Medulla oblongata (tissue), 1 donor: ENCODE measurements around the gene EVA1C.
"Not testable (repeated sequence)": the region's sequence is repeated elsewhere in the genome, so short reads cannot be mapped to it uniquely, and the experiment has no call there.

Source experiments
- DNase-seq: peaks from one replicate; pipeline ENCODE4 v3.0.0-alpha.2; 2015; ENCODE audit errors: extremely low spot score

The EVA1C gene

DNA sequence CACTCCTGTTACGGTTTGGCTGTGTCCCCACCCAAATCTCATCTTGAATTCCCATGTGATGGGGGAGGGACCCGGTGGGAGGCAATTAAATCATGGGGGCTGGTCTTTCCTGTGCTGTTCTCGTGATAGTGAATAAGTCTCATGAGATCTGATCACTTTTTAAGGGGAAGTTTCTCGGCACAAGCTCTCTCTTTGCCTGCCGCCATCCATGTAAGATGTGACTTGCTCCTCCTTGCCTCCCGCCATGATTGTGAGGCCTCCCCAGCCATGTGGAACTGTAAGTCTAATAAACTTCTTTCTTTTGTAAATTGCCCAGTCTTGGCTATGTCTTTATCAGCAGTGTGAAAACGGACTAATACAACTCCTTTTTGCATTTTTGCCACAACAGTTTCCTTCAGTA lies 118.3 kb downstream of the EVA1C start:
- not testable (repeated sequence) for DNase-seq

GRCh38 chr21:32531561-32531960 lies 119.1 kb downstream of the EVA1C start:
- not testable (repeated sequence) for DNase-seq

GRCh38 chr21:32532636-32533035 lies 120.1 kb downstream of the EVA1C start:
- no peak for DNase-seq

- DNase-seq: no peak
These were observed 120.5 kb downstream of the EVA1C start for GRCh38 chr21:32533053-32533452.

- DNase-seq: no peak
These were observed 121.1 kb downstream of the EVA1C start for GRCh38 chr21:32533611-32534010.

DNA sequence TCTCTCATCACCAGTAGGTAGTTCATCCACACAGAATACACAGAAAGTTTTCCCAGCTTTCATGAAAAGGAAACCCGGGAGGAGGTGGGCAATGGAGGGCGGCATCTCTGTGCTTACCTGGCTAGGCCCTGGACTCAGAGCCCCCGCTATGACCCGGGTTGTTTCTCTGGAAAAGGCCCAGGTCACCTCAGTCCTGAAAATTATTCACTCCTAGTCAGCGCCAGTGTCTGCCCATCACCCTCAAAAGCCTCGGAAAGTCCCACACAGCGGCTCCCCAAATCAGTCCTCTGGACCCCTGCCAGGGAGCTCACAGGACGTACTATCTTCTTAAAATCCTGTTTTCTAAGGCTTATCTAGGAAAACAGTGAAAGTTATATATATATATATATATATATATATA lies 121.6 kb downstream of the EVA1C start:
- DNase-seq: no peak

DNA sequence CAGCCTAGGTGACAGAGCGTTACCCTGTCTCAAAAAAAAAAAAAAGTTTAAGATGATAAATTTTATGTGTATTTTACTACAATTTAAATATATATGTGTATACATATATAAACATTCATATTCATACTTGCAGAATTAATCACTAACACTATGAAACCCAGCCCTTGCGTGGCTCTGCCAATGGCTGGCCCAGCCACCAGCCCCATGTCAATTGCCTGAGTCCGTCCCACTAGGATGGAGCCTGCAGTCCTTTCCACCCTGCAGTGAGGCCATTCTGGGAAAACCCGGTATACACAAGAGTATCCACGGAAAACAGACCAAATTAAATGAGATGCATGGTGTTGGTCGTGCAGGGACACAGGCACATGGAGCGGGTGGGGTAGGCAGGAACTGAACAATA lies 123.1 kb downstream of the EVA1C start:
- no peak for DNase-seq

DNA sequence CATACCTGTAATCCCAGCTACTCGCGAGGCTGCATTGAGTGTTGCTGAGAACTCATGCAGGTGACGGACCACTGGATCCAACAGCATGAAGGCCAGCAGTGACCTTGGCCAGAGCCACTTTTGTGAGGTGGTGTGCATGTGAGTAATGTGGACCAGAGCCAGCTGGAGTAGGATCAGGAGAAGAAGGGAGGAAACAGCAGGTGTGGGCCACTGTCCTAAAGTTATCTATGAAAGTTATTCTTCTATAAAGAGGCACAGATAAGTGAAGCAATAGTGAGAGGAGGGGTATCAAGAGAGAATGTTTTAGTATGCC lies 125.0 kb downstream of the EVA1C start:
- DNase-seq: no peak

DNA sequence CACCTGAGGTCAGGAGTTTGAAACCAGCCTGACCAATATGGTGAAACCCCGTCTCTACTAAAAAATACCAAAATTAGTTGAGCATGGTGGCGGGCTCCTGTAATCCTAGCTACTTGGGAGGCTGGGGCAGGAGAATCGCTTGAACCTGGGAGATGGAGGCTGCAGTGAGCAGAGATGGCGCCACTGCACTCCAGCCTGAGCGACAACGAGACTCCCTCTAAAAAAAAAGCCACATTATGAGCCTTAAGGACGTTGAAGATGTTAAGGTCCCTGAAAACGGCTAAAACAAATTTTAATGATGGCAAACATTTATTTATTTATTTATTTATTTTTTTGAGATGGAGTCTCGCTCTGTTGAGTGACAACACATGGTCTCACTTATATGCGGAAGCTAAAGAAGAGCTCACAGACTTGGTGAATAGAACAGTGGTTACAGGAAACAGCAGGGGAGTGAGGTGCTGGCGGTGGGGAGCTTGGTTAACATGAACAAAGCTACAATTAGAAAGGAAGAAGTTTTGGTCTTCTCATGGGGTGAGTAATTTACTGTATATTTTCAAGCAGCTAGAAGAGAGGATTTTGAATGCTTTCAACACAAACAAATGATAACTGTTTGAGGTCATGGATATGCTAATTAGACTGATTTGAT lies 125.8 kb downstream of the EVA1C start:
- no peak for DNase-seq

- no peak for DNase-seq
These were observed 126.9 kb downstream of the EVA1C start for GRCh38 chr21:32539378-32539777.

DNA sequence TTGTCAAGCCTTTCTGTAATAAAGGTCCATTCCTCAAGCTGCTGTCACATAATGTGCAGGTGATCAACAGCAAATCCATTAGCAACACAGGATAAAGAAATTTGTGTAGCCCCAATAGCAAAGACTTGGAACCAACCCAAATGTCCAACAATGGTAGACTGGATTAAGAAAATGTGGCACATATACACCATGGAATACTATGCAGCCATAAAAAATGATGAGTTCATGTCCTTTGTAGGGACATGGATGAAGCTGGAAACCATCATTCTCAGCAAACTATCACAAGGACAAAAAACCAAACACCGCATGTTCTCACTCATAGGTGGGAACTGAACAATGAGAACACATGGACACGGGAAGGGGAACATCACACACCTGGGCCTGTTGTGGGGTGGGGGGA lies 130.6 kb downstream of the EVA1C start:
- DNase-seq: not testable (repeated sequence)

DNA sequence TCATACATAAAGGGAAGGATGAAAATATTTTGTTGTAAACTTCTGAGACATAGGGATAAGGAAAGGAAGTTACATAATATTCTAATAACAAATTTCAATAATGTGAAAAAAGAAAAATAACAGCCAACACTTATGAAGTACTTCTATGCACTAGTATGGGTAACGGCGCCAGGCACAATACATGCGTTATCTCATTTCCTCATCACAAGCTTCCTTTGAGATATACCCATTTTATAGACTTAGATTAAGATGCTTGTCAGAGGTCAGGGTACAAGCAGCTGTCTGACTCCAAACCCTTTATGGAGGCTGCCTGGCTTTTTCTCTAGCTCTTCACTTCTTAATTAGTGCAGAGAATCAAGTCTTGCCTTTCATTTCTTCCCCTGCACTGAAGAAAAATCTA lies 131.5 kb downstream of the EVA1C start:
- no peak for DNase-seq

DNA sequence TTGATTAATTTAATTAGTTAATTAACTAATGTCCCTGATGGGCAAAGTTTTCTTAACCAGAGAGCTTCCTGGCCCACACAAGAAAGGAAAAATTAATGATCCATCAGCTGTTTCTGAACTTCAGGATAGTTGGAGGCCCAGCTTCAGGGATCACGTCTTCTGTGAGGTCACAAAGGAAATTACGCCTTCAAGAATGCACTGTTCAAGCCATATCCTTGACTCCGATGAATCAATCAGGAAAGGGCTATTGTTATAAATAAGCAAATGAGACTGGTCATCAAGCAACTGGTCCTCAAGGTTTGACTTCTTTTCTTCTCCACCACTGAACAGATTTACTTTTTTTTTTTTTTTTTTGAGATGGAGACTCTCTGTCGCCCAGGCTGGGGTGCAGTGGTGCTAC lies 132.2 kb downstream of the EVA1C start:
- DNase-seq: no peak

GRCh38 chr21:32545948-32546441 lies 133.5 kb downstream of the EVA1C start:
- no peak for DNase-seq

DNA sequence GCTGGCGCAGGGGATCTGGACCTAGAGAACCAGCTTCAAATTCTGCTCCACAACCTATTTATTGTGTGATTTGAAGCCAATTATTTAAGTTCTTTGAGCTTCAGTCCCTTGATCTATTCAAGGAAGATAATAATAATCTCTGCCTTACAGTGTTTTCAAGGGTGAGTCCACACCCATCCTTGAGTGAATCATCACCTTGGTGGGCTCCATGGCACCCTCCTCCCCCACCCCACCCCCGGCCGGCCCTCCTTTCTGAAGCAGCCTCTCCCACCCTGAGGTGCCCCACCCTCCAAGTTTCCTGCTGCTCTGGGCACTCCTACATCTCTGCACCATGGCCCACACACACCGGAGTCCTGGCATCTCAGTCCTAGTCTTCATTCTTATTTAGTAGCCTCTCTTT lies 134.5 kb downstream of the EVA1C start:
- no peak for DNase-seq

GRCh38 chr21:32548978-32549377 lies 136.5 kb downstream of the EVA1C start:
- DNase-seq: no peak

DNA sequence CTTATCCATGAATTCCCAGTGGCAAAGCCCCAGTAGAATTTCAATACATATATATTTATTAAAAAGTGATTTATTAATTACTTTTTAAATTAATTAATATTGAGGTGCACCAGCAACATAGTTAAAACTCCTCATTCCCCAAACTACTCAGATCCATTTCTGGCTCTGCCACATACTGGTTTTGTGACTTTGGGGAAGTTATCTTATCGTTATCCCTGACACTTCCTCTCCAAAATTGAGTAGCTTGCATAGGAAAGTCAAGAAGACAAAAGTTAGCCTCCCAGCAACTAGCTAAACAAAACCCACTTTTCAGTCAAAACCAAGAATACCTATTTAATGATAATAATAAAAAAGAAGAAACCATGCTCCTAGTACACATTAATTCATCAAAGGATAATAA lies 136.9 kb downstream of the EVA1C start:
- DNase-seq: no peak

DNA sequence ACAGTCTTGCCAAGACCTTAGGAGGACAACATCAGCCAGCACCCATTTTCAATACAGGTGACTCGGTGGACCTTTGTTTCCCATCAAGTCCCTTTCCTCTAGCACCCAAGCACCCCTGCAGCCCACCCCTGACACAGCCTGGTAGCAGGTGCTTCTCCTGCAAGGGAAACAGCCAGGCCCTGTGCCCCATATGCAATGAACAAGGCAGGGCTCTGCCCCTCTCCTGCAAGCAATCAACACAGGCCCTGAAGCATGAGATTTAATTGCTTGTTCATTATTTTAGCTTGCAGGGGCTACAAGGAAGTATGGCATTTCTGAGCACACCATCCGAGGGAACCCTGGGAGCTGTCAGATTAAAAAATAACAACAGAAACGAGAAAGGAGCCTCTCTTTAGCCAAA lies 137.4 kb downstream of the EVA1C start:
- no peak for DNase-seq

DNA sequence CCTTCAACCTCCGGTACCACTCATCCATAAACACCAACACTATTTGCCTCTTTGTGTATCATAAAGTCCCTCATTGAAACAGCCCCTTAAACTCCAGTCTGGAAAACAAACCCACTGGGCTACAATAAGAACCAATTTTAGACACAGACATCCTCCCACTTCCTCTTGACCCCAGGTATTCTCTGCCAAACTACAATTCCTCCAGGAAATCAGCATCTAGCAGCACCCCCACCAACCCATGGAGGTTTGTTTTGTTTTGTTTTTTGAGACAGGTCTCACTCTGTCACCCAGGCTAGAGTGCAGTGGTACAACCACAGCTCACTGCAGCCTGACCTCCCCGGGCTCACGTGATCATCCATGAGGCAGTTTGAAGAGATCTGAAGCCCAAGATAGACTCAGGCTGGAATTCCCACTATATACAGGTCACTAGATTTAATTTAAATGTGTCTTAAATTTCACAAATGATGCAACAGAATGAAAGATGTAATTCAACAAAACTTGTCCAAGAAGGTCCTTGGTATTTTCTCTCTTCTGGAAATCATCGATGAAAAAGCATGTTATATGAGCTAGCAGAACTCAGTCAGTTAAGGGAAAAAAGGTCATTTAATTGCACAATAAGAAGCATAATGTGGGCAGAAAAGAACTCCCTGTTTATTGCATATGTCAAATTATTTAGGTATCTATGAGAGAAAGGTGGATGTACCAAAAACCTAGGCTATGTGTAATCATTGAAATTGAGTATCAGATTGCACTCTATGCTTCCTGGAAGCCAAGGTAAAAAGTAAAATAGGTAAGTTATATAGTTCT lies 142.5 kb downstream of the EVA1C start:
- no peak for DNase-seq

DNA sequence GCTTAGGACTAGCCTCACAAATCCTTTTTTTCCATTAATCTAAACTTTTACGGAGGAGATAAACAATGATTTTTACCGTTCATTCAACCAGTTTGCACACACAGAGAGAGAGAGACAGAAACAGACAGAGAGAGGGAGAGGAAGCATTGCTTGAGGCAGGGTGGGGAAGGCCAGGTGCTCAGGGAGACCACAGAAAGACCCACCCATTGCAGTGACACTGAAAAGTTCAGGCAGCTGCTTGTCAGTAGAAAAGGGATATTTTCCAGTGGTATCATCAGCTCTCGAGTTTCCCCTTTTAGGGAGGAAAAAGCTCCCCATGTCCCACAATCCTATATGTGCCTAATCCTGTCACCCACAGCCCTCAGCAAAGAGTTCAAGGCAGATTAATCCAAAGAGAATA lies 145.6 kb downstream of the EVA1C start:
- no peak for DNase-seq

GRCh38 chr21:32559006-32559610 lies 146.6 kb downstream of the EVA1C start:
- DNase-seq: no peak

DNA sequence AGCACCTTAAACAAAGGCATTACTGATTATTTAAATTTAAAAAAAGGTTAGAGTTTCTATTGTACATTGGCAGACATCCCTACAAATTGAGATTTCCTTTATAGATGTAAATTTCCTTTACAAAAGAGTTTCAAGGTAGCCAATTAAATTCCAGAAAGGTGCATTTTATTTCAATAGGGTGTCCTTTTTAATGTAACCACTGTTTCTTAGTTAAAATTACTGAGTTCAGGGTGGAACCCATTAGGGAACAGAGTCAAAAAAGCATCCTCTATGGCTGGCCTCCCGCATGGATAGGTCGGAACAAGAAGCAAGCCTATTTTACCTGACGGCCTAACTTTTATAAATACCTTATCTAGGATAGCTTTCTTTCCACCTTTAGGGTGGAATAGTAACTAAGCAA lies 148.4 kb downstream of the EVA1C start:
- no peak for DNase-seq

- not testable (repeated sequence) for DNase-seq
These were observed 149.0 kb downstream of the EVA1C start for GRCh38 chr21:32561476-32561875.
